Astrocyte (in vitro differentiated cells and primary cell): ENCODE data around the gene OSBPL9. TPM values are rescaled to one million over a fixed set of nuclear protein-coding genes. Genes with fewer than 3 reads are reported as not detected.

Experiments
- DNase-seq: peaks from one replicate; pipeline ENCODE4 v3.0.0-alpha.2; 2010; ENCODE audit warnings: low read depth
- FAIRE-seq: peaks from 2 replicates; lab custom pipeline; 2011; peaks lifted over from hg19 to GRCh38; lab: Jason Lieb, UNC
- H2AFZ ChIP-seq: 2 replicates; pipeline ENCODE4 v1.6.0; 2012; ENCODE audit warnings: low read depth, low read length, inconsistent platforms
- H3K27ac ChIP-seq: 2 replicates; pipeline ENCODE4 v1.5.1; 2011; ENCODE audit warnings: low read depth, low read length, inconsistent platforms
- H3K27me3 ChIP-seq: 2 replicates; pipeline ENCODE4 v1.6.0; 2011; ENCODE audit warnings: low read length, inconsistent platforms; ENCODE audit not compliant: insufficient read depth
- H3K36me3 ChIP-seq: 2 replicates; pipeline ENCODE4 v1.5.1; 2011; ENCODE audit warnings: low read length, inconsistent platforms; ENCODE audit not compliant: insufficient read depth
- H3K4me1 ChIP-seq: 2 replicates; pipeline ENCODE4 v1.5.1; 2011; ENCODE audit warnings: low read length, inconsistent platforms; ENCODE audit not compliant: insufficient read depth
- H3K4me2 ChIP-seq: 2 replicates; pipeline ENCODE4 v1.6.0; 2012; ENCODE audit warnings: low read length, inconsistent platforms
- H3K4me3 ChIP-seq: 2 replicates; pipeline ENCODE4 v1.5.1; 2011; ENCODE audit warnings: low read depth, mild to moderate bottlenecking, low read length, inconsistent platforms; ENCODE audit not compliant: insufficient read depth
- H3K79me2 ChIP-seq: 2 replicates; pipeline ENCODE4 v1.6.0; 2012; ENCODE audit warnings: mild to moderate bottlenecking, low read length, inconsistent platforms; ENCODE audit not compliant: insufficient read depth
- H3K9ac ChIP-seq: 2 replicates; pipeline ENCODE4 v1.6.0; 2012; ENCODE audit warnings: mild to moderate bottlenecking, low read length, inconsistent platforms
- H3K9me3 ChIP-seq: 2 replicates; pipeline ENCODE4 v1.5.1; 2012; ENCODE audit warnings: low read depth, mild to moderate bottlenecking, low read length, inconsistent platforms; ENCODE audit not compliant: insufficient read depth
- H4K20me1 ChIP-seq: 2 replicates; pipeline ENCODE4 v1.6.0; 2012; ENCODE audit warnings: low read length, inconsistent platforms; ENCODE audit not compliant: insufficient read depth
- H3K27ac Mint-ChIP-seq: one replicate; pipeline ENCODE4 v1.8.0; 2021; ENCODE audit warnings: mild to moderate bottlenecking, mixed read lengths; ENCODE audit not compliant: unreplicated experiment
- H3K27me3 Mint-ChIP-seq: one replicate; pipeline ENCODE4 v1.8.0; 2021; ENCODE audit warnings: low read depth, mixed read lengths; ENCODE audit not compliant: unreplicated experiment
- H3K36me3 Mint-ChIP-seq: one replicate; pipeline ENCODE4 v1.8.0; 2021; ENCODE audit warnings: low read depth, mixed read lengths; ENCODE audit not compliant: unreplicated experiment
- H3K4me1 Mint-ChIP-seq: one replicate; pipeline ENCODE4 v1.8.0; 2021; ENCODE audit warnings: low read depth, mixed read lengths; ENCODE audit not compliant: unreplicated experiment
- H3K4me3 Mint-ChIP-seq: one replicate; pipeline ENCODE4 v1.8.0; 2021; ENCODE audit warnings: mild to moderate bottlenecking, moderate library complexity, mixed read lengths; ENCODE audit not compliant: unreplicated experiment
- H3K9me3 Mint-ChIP-seq: one replicate; pipeline ENCODE4 v1.8.0; 2021; ENCODE audit warnings: mild to moderate bottlenecking, mixed read lengths; ENCODE audit not compliant: unreplicated experiment
- CTCF ChIP-seq: IDR thresholded peaks from 2 replicates; pipeline ENCODE4 v1.5.1; 2011; ENCODE audit warnings: low read depth, mild to moderate bottlenecking, inconsistent platforms, low read length, moderate library complexity; ENCODE audit not compliant: insufficient read depth
- EZH2 ChIP-seq: IDR thresholded peaks from 2 replicates; pipeline ENCODE4 v1.6.1; 2012; ENCODE audit warnings: mild to moderate bottlenecking, low read length, inconsistent platforms; ENCODE audit not compliant: insufficient read depth
- total RNA-seq: library from RNA; stranded (reverse); gene quantifications from 2 replicates; pipeline ENCODE4 v1.2.1, GENCODE V29; 2021

OSBPL9 gene
- total RNA-seq, 1 donor from 2014 or later, result 117 TPM

- no peak for TF ChIP-seq CTCF
- no peak for TF ChIP-seq EZH2
- Mint-ChIP-seq H3K27ac (no peak overlapping the region), H3K9me3 (no peaks in the 10 kb centered on the region), H3K4me3 (no peak overlapping the region), H3K4me1 (peaks cover 11% of the 10 kb centered on the region), H3K27me3 (no peaks in the 10 kb centered on the region), H3K36me3 (peaks cover 2% of the 10 kb centered on the region)
- Histone ChIP-seq H3K36me3 (no peaks in the 10 kb centered on the region), H3K79me2 (peaks cover 32% of the 10 kb centered on the region), H3K9me3 (no peaks in the 10 kb centered on the region), H3K4me1 (peaks cover 28% of the 10 kb centered on the region), H3K4me3 (no peak overlapping the region), H3K27ac (no peak overlapping the region), H3K4me2 (no peak overlapping the region), H3K27me3 (no peaks in the 10 kb centered on the region), H4K20me1 (no peaks in the 10 kb centered on the region), H2AFZ (no peak overlapping the region), H3K9ac (no peak overlapping the region)
- FAIRE-seq, result no peak
- DNase-seq, result no peak
Observed at GRCh38 chr1:51669816-51670215, 52.9 kb downstream of the OSBPL9 start.

- H3K36me3 Mint-ChIP-seq, result peaks cover 2% of the 10 kb centered on the region
- no peak for TF ChIP-seq CTCF
- TF ChIP-seq EZH2, result no peak
- H3K27ac ChIP-seq, result peak overlapping the region; percentile 84
- peaks cover 30% of the 10 kb centered on the region for H3K79me2 ChIP-seq
- no peaks in the 10 kb centered on the region for H3K9me3 ChIP-seq
- H3K9me3 Mint-ChIP-seq, result no peaks in the 10 kb centered on the region
- peaks cover 8% of the 10 kb centered on the region for H3K4me1 Mint-ChIP-seq
- H3K4me3 ChIP-seq, result no peak overlapping the region
- no peak overlapping the region for H3K4me3 Mint-ChIP-seq
- H3K27me3 ChIP-seq, result no peaks in the 10 kb centered on the region
- peak overlapping the region; percentile 67 for H3K9ac ChIP-seq
- no peak for FAIRE-seq
- no peak overlapping the region for H3K27ac Mint-ChIP-seq
- no peak overlapping the region for H2AFZ ChIP-seq
- peak; percentile 82 for DNase-seq
- H3K27me3 Mint-ChIP-seq, result no peaks in the 10 kb centered on the region
- no peaks in the 10 kb centered on the region for H3K36me3 ChIP-seq
- no peaks in the 10 kb centered on the region for H4K20me1 ChIP-seq
- peaks cover 13% of the 10 kb centered on the region for H3K4me1 ChIP-seq
- peak overlapping the region; percentile 78 for H3K4me2 ChIP-seq
Observed at GRCh38 chr1:51671527-51672325, 54.8 kb downstream of the OSBPL9 start.

- H3K4me3 Mint-ChIP-seq, result no peak overlapping the region
- Histone ChIP-seq H3K4me2 (no peak overlapping the region), H4K20me1 (no peaks in the 10 kb centered on the region), H3K9me3 (no peaks in the 10 kb centered on the region), H3K4me1 (peaks cover 9% of the 10 kb centered on the region), H3K9ac (no peak overlapping the region), H3K36me3 (no peaks in the 10 kb centered on the region), H2AFZ (no peak overlapping the region), H3K79me2 (peaks cover 22% of the 10 kb centered on the region), H3K4me3 (no peak overlapping the region), H3K27me3 (no peaks in the 10 kb centered on the region), H3K27ac (no peak overlapping the region)
- H3K36me3 Mint-ChIP-seq, result peaks cover 2% of the 10 kb centered on the region
- no peak overlapping the region for H3K27ac Mint-ChIP-seq
- no peak for FAIRE-seq
- TF ChIP-seq CTCF (no peak), EZH2 (no peak)
- H3K27me3 Mint-ChIP-seq, result no peaks in the 10 kb centered on the region
- no peaks in the 10 kb centered on the region for H3K9me3 Mint-ChIP-seq
- H3K4me1 Mint-ChIP-seq, result peaks cover 6% of the 10 kb centered on the region
- no peak for DNase-seq
Observed at GRCh38 chr1:51673279-51673678, 56.4 kb downstream of the OSBPL9 start.
